Keratinocyte (primary cell): ENCODE results near the gene SCAP.

Source experiments
- CTCF ChIP-seq, 3 experiments: IDR thresholded peaks in 1 of 3; conservative IDR thresholded peaks in 1 of 3; optimal IDR thresholded peaks in 1 of 3; 2 replicates in 2 of 3; 3 replicates in 1 of 3; pipeline versions ENCODE3 to v1.5.1; 2011; ENCODE audit warnings: low read length in 3 of 3, mild to moderate bottlenecking in 3 of 3, moderate library complexity in 2 of 3, control low read depth in 1 of 3, inconsistent platforms in 1 of 3; ENCODE audit not compliant: insufficient read depth in 2 of 3; ENCODE audit errors: extremely low read depth in 1 of 3
- EZH2 ChIP-seq: IDR thresholded peaks from one replicate; pipeline ENCODE4 v1.6.1; 2012; ENCODE audit warnings: inconsistent platforms, mild to moderate bottlenecking, low read length, moderate library complexity

- no peak for TF ChIP-seq CTCF (optimal IDR thresholded peaks at IDR 0.05 in 1 of 3, IDR thresholded peaks at IDR 0.05 in 1 of 3, conservative IDR thresholded peaks at IDR 0.05 in 1 of 3; ENCODE audit: extremely low read depth in 1 of 3, insufficient read depth in 2 of 3, low read length in 3 of 3)
- TF ChIP-seq EZH2: no peak
Observed at GRCh38 chr3:47517937-47518336, 42.2 kb upstream of the SCAP start.
